Skeletal muscle tissue (tissue), 4 donors: Measurements from ENCODE around the gene EIF4A2. TPM values are rescaled to one million over a fixed set of nuclear protein-coding genes. Genes with fewer than 3 reads are reported as not detected.

Source experiments
- H3K27ac ChIP-seq: one replicate; pipeline ENCODE4 v1.7.0; 2013; ENCODE audit warnings: mild to moderate bottlenecking, low read depth, low read length, inconsistent platforms
- H3K27me3 ChIP-seq, 3 donors: one replicate each; pipeline ENCODE4 v1.7.0; 2013; ENCODE audit warnings: low read length in 3 of 3; ENCODE audit not compliant: control insufficient read depth in 3 of 3, insufficient read depth in 3 of 3
- H3K36me3 ChIP-seq, 3 donors: one replicate each; pipeline ENCODE4 v1.7.0; 2013; ENCODE audit warnings: low read length in 3 of 3; ENCODE audit not compliant: control insufficient read depth in 3 of 3, insufficient read depth in 3 of 3
- H3K4me1 ChIP-seq, 3 donors: one replicate each; pipeline ENCODE4 v1.7.0; 2013; ENCODE audit warnings: low read length in 3 of 3, mild to moderate bottlenecking in 3 of 3; ENCODE audit not compliant: control insufficient read depth in 3 of 3, insufficient read depth in 3 of 3
- H3K4me3 ChIP-seq, 3 donors: one replicate each; pipeline ENCODE4 v1.7.0; 2013; ENCODE audit warnings: low read length in 3 of 3
- H3K9ac ChIP-seq, 3 donors: one replicate each; pipeline ENCODE4 v1.7.0; 2013; ENCODE audit warnings: low read length in 3 of 3, mild to moderate bottlenecking in 3 of 3, moderate library complexity in 2 of 3, low read depth in 1 of 3
- H3K9me3 ChIP-seq, 3 donors: one replicate each; pipeline ENCODE4 v1.7.0; 2013; ENCODE audit warnings: low read length in 3 of 3; ENCODE audit not compliant: control insufficient read depth in 3 of 3
- total RNA-seq: library from RNA; depleted of rRNA; stranded (reverse); fragments of >200 nt; gene quantifications from one replicate; pipeline ENCODE4 v1.2.3, GENCODE V29; 2014
- donor health status: Osteomylitis.

EIF4A2 gene
- total RNA-seq: 795 TPM

DNA sequence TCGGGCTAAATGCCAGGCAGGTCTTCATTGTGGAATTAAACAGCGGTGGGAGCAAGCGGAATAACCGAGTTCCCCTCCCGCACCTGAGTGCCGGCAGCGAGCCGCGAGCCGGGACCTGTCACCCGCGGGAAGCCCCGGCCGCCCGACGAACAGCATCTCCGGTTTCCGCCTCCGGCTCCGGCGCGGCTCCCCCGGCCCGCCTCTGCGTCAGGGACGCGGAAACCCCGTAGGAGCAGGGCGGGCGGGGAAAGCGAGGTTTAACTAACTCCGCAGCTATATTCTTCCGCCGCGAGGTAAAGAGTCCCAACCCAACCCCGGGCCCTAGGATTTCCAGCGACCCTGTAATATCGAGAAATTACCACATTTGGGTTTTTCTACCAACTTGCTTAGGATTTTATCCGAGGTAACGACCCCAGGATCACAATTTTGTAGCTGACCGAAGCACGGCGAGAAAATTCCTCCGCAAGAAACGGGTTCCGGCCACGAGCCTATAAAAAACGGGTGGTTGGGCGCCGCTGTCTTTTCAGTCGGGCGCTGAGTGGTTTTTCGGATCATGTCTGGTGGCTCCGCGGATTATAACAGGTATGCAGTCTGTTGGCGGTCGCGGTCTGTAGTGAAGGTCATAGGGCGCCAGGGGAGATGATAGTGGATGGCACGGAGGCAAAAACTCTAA is at the start of gene EIF4A2:
Gene EIF4A2, plus strand, starts transcription at position 520 of the 673 bp plus-strand sequence. Its CDS starts 34 bp downstream, at position 554.
- Histone ChIP-seq H3K4me1 (peaks cover 27 to 37% (median 31%) of the 10 kb centered on the region in 3 donors), H3K27ac (peak within 1 kb of the TSS; percentile 100), H3K9me3 (no peaks in the 10 kb centered on the region), H3K9ac (peak within 1 kb of the TSS; percentile 98 to 100 (median 99)), H3K36me3 (peaks cover 35 to 43% (median 42%) of the 10 kb centered on the region in 3 donors), H3K4me3 (peak within 1 kb of the TSS; percentile 91 to 100 (median 100)), H3K27me3 (no peaks in the 10 kb centered on the region)

DNA sequence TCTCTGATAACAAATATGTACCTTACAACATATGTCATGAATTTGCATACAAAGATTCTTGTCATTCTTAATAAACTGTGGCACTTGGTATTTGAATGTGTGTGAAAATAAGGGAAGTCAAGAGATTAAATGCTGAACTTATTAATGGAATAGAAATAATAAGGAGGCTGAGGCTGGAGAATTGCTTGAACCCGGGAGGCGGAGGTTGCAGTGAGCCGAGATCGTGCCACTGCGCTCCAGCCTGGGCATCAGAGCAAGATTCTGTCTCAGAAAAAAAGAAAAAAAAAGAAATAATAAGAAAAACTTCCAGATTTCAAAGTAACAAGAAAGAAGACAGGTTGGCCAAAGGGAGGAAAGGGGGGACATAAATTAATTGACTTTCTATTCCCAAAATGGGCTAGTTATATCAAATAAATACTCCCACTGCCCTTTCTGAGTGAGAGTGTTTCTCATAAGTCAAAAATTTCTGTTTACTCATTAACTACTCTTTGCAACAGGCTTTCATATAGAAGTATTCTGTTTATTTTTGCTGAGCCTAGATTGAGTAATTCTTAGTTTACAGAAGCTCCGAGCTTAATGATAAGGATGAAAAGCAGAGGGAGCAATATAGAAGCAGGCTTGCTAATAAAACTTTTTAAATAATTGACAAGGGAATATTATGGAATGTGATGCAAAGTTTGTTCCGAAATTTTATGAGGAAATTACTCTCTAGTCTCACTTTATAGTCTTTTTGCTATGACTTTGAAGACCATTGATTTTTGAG is 40.6 kb upstream of the EIF4A2 start:
- Histone ChIP-seq H3K27me3 (peaks cover 0 to 4% (median 0%) of the 10 kb centered on the region in 3 donors), H3K4me3 (no peak overlapping the region), H3K9me3 (no peaks in the 10 kb centered on the region), H3K27ac (no peak overlapping the region), H3K9ac (no peak overlapping the region), H3K36me3 (no peaks in the 10 kb centered on the region), H3K4me1 (no peaks in the 10 kb centered on the region)

DNA sequence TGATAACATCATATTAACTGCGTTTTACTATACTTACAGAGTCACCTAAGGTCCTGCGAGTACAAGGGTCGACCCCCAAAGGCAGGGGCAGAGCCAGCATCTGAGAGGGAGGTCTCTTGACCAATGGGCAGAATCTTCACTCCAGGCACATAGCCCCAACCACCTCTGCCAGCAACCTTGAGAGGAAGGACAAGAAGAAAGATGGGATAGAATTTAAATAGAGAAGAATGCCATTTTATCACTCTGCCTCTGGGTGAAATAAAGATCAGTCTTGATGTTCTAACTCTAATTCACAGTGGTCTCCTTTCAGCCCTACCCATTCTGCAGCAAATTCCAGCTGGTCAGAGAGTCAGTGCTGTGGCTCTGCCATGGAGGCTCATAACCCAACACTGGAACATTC is 39.7 kb upstream of the EIF4A2 start:
- Histone ChIP-seq H3K9me3 (no peaks in the 10 kb centered on the region), H3K4me1 (no peaks in the 10 kb centered on the region), H3K27me3 (peaks cover 0 to 4% (median 0%) of the 10 kb centered on the region in 3 donors), H3K27ac (no peak overlapping the region), H3K9ac (no peak overlapping the region), H3K4me3 (no peak overlapping the region), H3K36me3 (no peaks in the 10 kb centered on the region)

DNA sequence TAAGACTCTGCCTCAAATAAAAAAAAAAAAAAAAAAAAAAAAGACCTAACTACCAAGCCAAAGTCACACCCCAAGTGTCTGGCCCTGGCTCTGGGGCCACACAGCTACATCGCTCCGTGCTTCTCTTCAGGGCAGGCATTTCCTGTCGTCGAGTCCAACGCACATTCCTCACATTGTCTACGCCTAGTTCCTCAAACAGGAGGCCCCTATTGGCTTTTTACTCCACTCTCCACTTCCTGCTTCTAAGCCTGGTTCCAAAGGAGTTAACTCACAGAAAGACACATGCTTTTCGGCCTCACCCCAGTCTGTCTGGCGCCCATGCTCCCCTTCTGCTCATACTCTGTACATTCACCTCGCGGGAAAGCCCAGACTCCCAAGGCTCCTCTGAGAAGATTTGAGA is 37.4 kb upstream of the EIF4A2 start:
- Histone ChIP-seq H3K4me3 (no peak overlapping the region), H3K36me3 (no peaks in the 10 kb centered on the region), H3K9ac (no peak overlapping the region), H3K4me1 (no peaks in the 10 kb centered on the region), H3K27me3 (peaks cover 0 to 4% (median 0%) of the 10 kb centered on the region in 3 donors), H3K27ac (no peak overlapping the region), H3K9me3 (no peaks in the 10 kb centered on the region)

DNA sequence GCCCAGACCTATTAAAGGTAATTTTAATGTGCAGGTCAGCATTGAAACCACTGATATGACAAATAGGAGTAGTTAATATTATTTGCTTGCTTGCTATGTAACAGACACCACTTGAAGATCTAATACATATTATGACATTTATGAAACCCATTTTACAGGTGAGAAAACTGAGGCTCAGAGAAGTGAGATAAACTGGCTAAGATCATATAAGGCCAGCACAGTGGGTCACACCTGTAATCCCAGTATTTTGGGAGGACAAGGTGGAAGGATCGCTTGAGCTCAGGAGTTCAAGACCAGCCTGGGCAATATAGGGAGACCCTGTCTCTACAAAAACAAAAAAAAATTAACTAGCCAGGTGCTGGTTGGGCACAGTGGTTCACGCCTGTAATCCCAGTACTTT is 33.1 kb upstream of the EIF4A2 start:
- H3K4me1 ChIP-seq: no peaks in the 10 kb centered on the region
- H3K9ac ChIP-seq: no peak overlapping the region
- H3K9me3 ChIP-seq: no peaks in the 10 kb centered on the region
- no peak overlapping the region for H3K4me3 ChIP-seq
- no peak overlapping the region for H3K27ac ChIP-seq
- no peaks in the 10 kb centered on the region for H3K36me3 ChIP-seq
- H3K27me3 ChIP-seq: no peaks in the 10 kb centered on the region

DNA sequence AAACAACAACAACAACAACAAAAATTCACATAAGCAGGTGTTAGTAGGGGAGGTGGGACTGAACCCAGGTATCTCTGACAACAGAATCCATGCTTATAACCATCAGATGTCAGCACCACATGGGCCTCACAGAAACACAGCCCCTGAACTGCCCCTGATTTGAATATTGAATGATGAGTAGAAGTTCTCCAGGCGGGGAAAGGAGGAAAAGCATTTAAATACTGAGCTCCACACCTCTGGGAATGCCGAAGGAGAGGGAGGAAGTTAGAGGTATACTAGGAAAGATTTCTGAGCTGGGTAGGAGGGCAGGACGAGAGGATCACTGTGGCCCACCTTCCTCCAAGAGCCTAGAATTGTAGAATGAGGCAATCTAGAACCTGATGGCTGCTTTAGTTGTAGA is 31.9 kb upstream of the EIF4A2 start:
- H3K4me3 ChIP-seq: no peak overlapping the region
- no peak overlapping the region for H3K27ac ChIP-seq

DNA sequence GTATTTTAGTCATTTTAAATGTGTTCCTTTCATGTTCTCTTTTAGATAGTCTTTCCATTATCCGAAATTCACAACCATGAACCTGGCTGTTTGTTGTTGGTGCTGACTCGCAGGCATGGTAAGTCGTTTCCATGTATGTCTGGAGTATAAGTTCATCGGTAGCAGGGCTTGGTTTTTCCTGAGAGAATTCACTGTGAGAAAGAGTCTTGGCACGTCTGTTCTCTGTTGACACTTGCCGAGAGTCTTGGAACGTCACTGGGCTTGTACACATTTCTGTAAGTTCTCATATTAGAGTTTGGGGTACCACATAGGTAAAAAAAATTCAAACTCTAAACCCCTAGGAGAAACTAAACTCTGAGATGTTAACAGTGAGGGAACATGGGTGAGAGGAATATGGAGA is 29.4 kb upstream of the EIF4A2 start:
- Histone ChIP-seq H3K27ac (no peak overlapping the region), H3K27me3 (peaks cover 0 to 5% (median 0%) of the 10 kb centered on the region in 3 donors), H3K9ac (no peak overlapping the region)

More for the DNA sequence above, 31.9 kb upstream of the EIF4A2 start:
- no peaks in the 10 kb centered on the region for H3K9me3 ChIP-seq
- no peaks in the 10 kb centered on the region for H3K27me3 ChIP-seq
- no peak overlapping the region for H3K9ac ChIP-seq
- H3K4me1 ChIP-seq: no peaks in the 10 kb centered on the region
- no peaks in the 10 kb centered on the region for H3K36me3 ChIP-seq

DNA sequence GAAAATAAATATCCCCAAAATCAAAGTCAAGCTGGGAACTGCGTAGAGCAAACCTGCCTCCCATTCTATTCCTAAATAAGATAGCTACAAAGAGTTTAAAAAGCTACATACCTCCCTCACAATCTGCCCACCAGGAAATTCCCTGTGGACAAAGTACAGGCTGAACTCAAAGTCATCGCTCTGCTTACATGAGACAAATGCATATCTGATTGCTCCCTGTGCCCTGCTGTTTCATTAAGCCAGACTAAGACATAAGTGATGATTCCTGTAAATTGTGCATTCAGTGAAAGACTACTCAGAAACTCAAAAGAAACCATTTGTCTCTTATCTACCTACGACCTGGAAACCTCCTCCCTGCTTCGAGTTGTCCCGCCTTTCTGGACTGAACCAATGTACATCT is 28.5 kb upstream of the EIF4A2 start:
- Histone ChIP-seq H3K27ac (no peak overlapping the region), H3K4me3 (no peak overlapping the region), H3K9ac (no peak overlapping the region), H3K9me3 (no peaks in the 10 kb centered on the region), H3K36me3 (no peaks in the 10 kb centered on the region), H3K27me3 (peaks cover 0 to 5% (median 0%) of the 10 kb centered on the region in 3 donors), H3K4me1 (no peaks in the 10 kb centered on the region)

More for the DNA sequence above, 29.4 kb upstream of the EIF4A2 start:
- Histone ChIP-seq H3K4me1 (no peaks in the 10 kb centered on the region), H3K9me3 (no peaks in the 10 kb centered on the region), H3K36me3 (no peaks in the 10 kb centered on the region), H3K4me3 (no peak overlapping the region)

DNA sequence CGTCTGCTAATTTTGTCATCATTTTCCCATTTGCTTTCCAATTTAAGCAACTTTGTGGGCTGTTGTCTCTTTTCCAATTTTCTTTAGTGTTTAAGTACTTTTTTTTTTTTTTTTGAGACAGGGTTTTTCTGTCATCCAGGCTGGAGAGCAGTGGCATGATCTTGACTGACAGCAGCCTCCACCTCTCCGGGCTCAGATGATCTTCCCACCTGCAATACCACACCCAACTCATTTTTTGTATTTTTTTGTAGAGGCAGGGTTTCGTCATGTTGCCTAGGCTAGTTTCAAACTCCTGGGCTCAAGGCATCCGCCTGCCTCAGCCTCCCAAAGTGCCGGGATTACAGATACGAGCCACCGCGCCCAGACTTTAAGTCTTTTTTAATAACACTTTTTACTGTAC is 26.2 kb upstream of the EIF4A2 start:
- H3K27me3 ChIP-seq: peaks cover 0 to 5% (median 0%) of the 10 kb centered on the region in 3 donors
- H3K9ac ChIP-seq: no peak overlapping the region
- H3K4me3 ChIP-seq: no peak overlapping the region
- H3K4me1 ChIP-seq: no peaks in the 10 kb centered on the region
- H3K27ac ChIP-seq: no peak overlapping the region
- no peaks in the 10 kb centered on the region for H3K36me3 ChIP-seq
- no peaks in the 10 kb centered on the region for H3K9me3 ChIP-seq

DNA sequence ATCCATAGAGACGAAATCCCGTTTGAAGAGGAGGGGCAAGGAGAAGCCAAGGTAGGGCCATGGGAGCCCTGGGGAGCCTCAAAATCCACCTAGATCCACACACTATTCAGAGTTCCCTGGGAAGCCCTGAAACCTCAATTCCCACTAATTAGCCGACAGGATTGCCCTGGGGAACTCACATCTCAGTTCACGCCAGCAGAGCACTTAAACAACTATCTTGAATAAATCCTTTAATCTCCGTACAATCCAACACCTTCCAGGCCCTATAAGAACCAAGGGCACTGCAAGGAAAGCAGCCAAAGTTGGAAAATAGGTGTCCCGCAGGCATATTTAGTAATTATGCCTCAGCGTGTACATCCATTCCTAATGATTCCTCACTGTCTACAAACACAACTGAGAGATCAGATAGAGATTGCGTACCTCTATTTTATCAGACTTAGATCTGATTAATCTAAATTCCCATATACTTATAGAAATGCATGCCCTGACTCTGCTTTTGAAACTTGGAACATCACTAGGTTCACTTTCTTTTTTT is 25.6 kb upstream of the EIF4A2 start:
- H3K36me3 ChIP-seq: no peaks in the 10 kb centered on the region
- no peaks in the 10 kb centered on the region for H3K9me3 ChIP-seq
- no peaks in the 10 kb centered on the region for H3K4me1 ChIP-seq
- peaks cover 0 to 5% (median 0%) of the 10 kb centered on the region in 3 donors for H3K27me3 ChIP-seq
- H3K4me3 ChIP-seq: no peak overlapping the region
- no peak overlapping the region for H3K9ac ChIP-seq
- H3K27ac ChIP-seq: no peak overlapping the region
